Neural progenitor cell (in vitro differentiated cells): ENCODE results near the gene VAPA. TPM values are rescaled to one million over a fixed set of nuclear protein-coding genes. Genes with fewer than 3 reads are reported as not detected.

Experiments used
- DNase-seq: peaks from one replicate; pipeline ENCODE4 v3.0.0-alpha.2; 2016; ENCODE audit warnings: low spot score
- H2AFZ ChIP-seq: fragments of 200-600 bp; sonication (generic); replicated peaks from 2 replicates; pipeline ENCODE4 v1.6.1; 2016; ENCODE audit warnings: antibody characterized with exemption
- H3F3A ChIP-seq: fragments of 200-600 bp; sonication (generic); 2 replicates; pipeline ENCODE4 v1.6.1; 2016; ENCODE audit warnings: antibody characterized with exemption, low read depth
- H3K27ac ChIP-seq: fragments of 200-600 bp; sonication (generic); 2 replicates; pipeline ENCODE4 v1.5.1; 2016; ENCODE audit warnings: mild to moderate bottlenecking
- H3K27me3 ChIP-seq: fragments of 200-600 bp; sonication (generic); 2 replicates; pipeline ENCODE4 v1.6.1; 2016; ENCODE audit warnings: mild to moderate bottlenecking, moderate library complexity
- H3K36me3 ChIP-seq: fragments of 200-600 bp; sonication (generic); 2 replicates; pipeline ENCODE4 v1.5.1; 2016
- H3K4me1 ChIP-seq: fragments of 200-600 bp; sonication (generic); 2 replicates; pipeline ENCODE4 v1.6.1; 2016; ENCODE audit warnings: mixed run types
- H3K4me2 ChIP-seq: fragments of 200-600 bp; sonication (generic); 2 replicates; pipeline ENCODE4 v1.6.1; 2016
- H3K4me3 ChIP-seq: fragments of 200-600 bp; sonication (generic); 2 replicates; pipeline ENCODE4 v1.5.1; 2016
- H3K79me2 ChIP-seq: fragments of 200-600 bp; sonication (generic); 2 replicates; pipeline ENCODE4 v1.6.1; 2016; ENCODE audit warnings: low read depth
- H3K9ac ChIP-seq: fragments of 200-600 bp; sonication (generic); 2 replicates; pipeline ENCODE4 v1.6.1; 2016
- H3K9me3 ChIP-seq: fragments of 200-600 bp; sonication (generic); 2 replicates; pipeline ENCODE4 v1.5.1; 2016; ENCODE audit warnings: low read depth
- H4K20me1 ChIP-seq: fragments of 200-600 bp; sonication (generic); 2 replicates; pipeline ENCODE4 v1.6.1; 2016; ENCODE audit warnings: low read depth
- H3K27ac Mint-ChIP-seq: 3 replicates; pipeline ENCODE4 v1.8.0; 2021; ENCODE audit warnings: mixed read lengths
- H3K27me3 Mint-ChIP-seq: 2 replicates; pipeline ENCODE4 v1.8.0; 2022; ENCODE audit warnings: low read depth, mild to moderate bottlenecking, inconsistent platforms, moderate library complexity, mixed read lengths; ENCODE audit not compliant: insufficient read depth
- H3K36me3 Mint-ChIP-seq: 3 replicates; pipeline ENCODE4 v1.8.0; 2021; ENCODE audit warnings: mixed read lengths
- H3K4me1 Mint-ChIP-seq: 3 replicates; pipeline ENCODE4 v1.8.0; 2021; ENCODE audit warnings: mixed read lengths
- H3K4me3 Mint-ChIP-seq: 3 replicates; pipeline ENCODE4 v1.8.0; 2021; ENCODE audit warnings: mild to moderate bottlenecking, moderate library complexity, mixed read lengths
- H3K9me3 Mint-ChIP-seq: 3 replicates; pipeline ENCODE4 v1.8.0; 2020; ENCODE audit warnings: mixed read lengths
- EZH2 ChIP-seq: fragments of 200-600 bp; sonication (generic); IDR thresholded peaks from 2 replicates; pipeline ENCODE4 v1.6.1; 2017; ENCODE audit warnings: antibody characterized with exemption, mild to moderate bottlenecking, moderate library complexity
- EZH2phosphoT487 ChIP-seq: fragments of 200-600 bp; sonication (generic); IDR thresholded peaks from 2 replicates; pipeline ENCODE4 v1.6.1; 2017; ENCODE audit warnings: antibody characterized with exemption
- total RNA-seq: library from RNA; depleted of rRNA; stranded (reverse); fragments of >200 nt; gene quantifications from 2 replicates; pipeline ENCODE4 v1.2.3, GENCODE V29; 2015; ENCODE audit warnings: low replicate concordance
- TF ChIP-seq, protein P1 (sequence below): fragments of 200-600 bp; sonication (generic); IDR thresholded peaks from 2 replicates; pipeline ENCODE4 v1.5.1; 2017; ENCODE audit warnings: antibody characterized with exemption, mild to moderate bottlenecking

Gene VAPA
- total RNA-seq, 1 donor from 2014 or later: 285 TPM

DNA sequence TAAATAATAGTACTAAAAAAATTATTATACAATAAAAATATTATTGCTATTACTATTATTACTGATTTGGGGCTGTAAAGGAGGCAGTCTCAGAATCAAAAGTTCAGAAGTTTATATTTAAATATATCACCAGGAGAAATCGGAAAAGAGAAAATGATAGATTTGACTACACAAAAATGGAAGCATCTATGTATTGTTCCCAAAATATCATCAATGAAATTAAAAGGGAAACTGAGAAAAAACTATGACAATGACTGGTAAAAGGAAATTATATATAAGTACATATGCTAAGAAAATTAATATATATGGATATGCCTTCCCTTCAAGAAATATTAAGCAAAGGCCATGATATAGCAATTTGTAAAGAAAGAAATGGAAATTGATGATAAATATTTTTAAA lies 35.7 kb upstream of the VAPA start:
- Mint-ChIP-seq H3K36me3 (no peaks in the 10 kb centered on the region), H3K27ac (no peak overlapping the region), H3K27me3 (no peaks in the 10 kb centered on the region), H3K4me1 (peaks cover 10% of the 10 kb centered on the region), H3K4me3 (no peak overlapping the region), H3K9me3 (no peaks in the 10 kb centered on the region)
- Histone ChIP-seq H3K36me3 (no peaks in the 10 kb centered on the region), H2AFZ (no peak overlapping the region), H3F3A (peaks cover 8% of the 10 kb centered on the region), H4K20me1 (no peaks in the 10 kb centered on the region), H3K4me1 (peaks cover 17% of the 10 kb centered on the region), H3K27me3 (no peaks in the 10 kb centered on the region), H3K9ac (no peak overlapping the region), H3K9me3 (no peaks in the 10 kb centered on the region), H3K4me2 (no peak overlapping the region), H3K27ac (no peak overlapping the region), H3K4me3 (no peak overlapping the region), H3K79me2 (no peaks in the 10 kb centered on the region)
- DNase-seq: no peak
- no peak for TF ChIP-seq EZH2phosphoT487
- no peak for TF ChIP-seq EZH2
- TF ChIP-seq, protein P1, sequence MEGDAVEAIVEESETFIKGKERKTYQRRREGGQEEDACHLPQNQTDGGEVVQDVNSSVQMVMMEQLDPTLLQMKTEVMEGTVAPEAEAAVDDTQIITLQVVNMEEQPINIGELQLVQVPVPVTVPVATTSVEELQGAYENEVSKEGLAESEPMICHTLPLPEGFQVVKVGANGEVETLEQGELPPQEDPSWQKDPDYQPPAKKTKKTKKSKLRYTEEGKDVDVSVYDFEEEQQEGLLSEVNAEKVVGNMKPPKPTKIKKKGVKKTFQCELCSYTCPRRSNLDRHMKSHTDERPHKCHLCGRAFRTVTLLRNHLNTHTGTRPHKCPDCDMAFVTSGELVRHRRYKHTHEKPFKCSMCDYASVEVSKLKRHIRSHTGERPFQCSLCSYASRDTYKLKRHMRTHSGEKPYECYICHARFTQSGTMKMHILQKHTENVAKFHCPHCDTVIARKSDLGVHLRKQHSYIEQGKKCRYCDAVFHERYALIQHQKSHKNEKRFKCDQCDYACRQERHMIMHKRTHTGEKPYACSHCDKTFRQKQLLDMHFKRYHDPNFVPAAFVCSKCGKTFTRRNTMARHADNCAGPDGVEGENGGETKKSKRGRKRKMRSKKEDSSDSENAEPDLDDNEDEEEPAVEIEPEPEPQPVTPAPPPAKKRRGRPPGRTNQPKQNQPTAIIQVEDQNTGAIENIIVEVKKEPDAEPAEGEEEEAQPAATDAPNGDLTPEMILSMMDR: no peak

DNA sequence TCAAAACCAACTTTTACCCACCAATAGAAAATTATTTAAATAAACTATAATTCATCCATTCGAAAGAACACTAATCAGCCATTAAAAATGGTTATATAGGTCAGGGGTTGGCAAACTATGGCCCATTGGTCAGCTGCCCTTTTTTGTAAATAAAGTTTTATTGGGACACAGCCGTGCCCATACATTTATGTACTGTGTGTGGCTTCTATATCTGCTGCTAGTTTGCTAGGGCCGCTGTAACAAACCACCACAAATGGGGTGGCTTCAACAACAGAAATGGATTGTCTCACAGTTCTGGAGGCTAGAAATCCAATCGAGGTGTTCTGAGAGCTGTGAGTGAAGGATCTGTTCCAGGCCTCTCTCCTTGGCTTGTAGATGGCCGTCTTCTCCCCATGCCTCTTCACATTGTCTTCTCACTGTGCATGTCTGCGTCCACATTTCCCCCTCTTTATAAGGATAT lies 35.0 kb upstream of the VAPA start:
- Mint-ChIP-seq H3K4me1 (peaks cover 10% of the 10 kb centered on the region), H3K27me3 (peaks cover 2% of the 10 kb centered on the region), H3K4me3 (no peak overlapping the region), H3K27ac (no peak overlapping the region), H3K36me3 (no peaks in the 10 kb centered on the region), H3K9me3 (no peaks in the 10 kb centered on the region)
- no peak for DNase-seq
- Histone ChIP-seq H3K27ac (no peak overlapping the region), H3K9ac (no peak overlapping the region), H2AFZ (no peak overlapping the region), H3K79me2 (no peaks in the 10 kb centered on the region), H4K20me1 (no peaks in the 10 kb centered on the region), H3K4me3 (no peak overlapping the region), H3F3A (peaks cover 8% of the 10 kb centered on the region), H3K9me3 (no peaks in the 10 kb centered on the region), H3K4me1 (peaks cover 17% of the 10 kb centered on the region), H3K4me2 (no peak overlapping the region), H3K36me3 (no peaks in the 10 kb centered on the region), H3K27me3 (no peaks in the 10 kb centered on the region)
- no peak for TF ChIP-seq EZH2phosphoT487
- no peak for TF ChIP-seq EZH2
- TF ChIP-seq, protein P1: no peak

- H3K9me3 ChIP-seq: no peaks in the 10 kb centered on the region
- no peaks in the 10 kb centered on the region for H3K36me3 ChIP-seq
- TF ChIP-seq, protein P1: no peak
- TF ChIP-seq EZH2phosphoT487: no peak
- no peak for TF ChIP-seq EZH2
- Mint-ChIP-seq H3K27me3 (peaks cover 6% of the 10 kb centered on the region), H3K36me3 (no peaks in the 10 kb centered on the region), H3K4me3 (no peak overlapping the region), H3K4me1 (peaks cover 3% of the 10 kb centered on the region), H3K27ac (no peak overlapping the region), H3K9me3 (no peaks in the 10 kb centered on the region)
- H4K20me1 ChIP-seq: no peaks in the 10 kb centered on the region
- no peak overlapping the region for H3K27ac ChIP-seq
- H2AFZ ChIP-seq: no peak overlapping the region
- H3K4me2 ChIP-seq: no peak overlapping the region
- no peaks in the 10 kb centered on the region for H3F3A ChIP-seq
- DNase-seq: no peak
- no peak overlapping the region for H3K4me3 ChIP-seq
- H3K79me2 ChIP-seq: no peaks in the 10 kb centered on the region
- H3K4me1 ChIP-seq: no peaks in the 10 kb centered on the region
- no peaks in the 10 kb centered on the region for H3K27me3 ChIP-seq
- H3K9ac ChIP-seq: no peak overlapping the region
These were observed 29.7 kb upstream of the VAPA start for GRCh38 chr18:9884090-9884489.
